DMS153 treated with DMSO at 0.1 percent for 48 hours (cell line): Measurements from ENCODE around the gene IGFBP5.
A peak's percentile ranks its signal among the peaks of the same experiment; 100 is the strongest.

Experiments used
- DNase-seq: peaks from one replicate; lab custom pipeline; 2025; ENCODE audit not compliant: unreplicated experiment; lab: John Stamatoyannopoulos, UW

The IGFBP5 gene

GRCh38 chr2:216715402-216715974, 20.1 kb upstream of the IGFBP5 start:
- no peak for DNase-seq

GRCh38 chr2:216714376-216714775, 19.0 kb upstream of the IGFBP5 start:
- no peak for DNase-seq

GRCh38 chr2:216713691-216714336, 18.5 kb upstream of the IGFBP5 start:
- DNase-seq, result no peak

- DNase-seq, result no peak
Measured at GRCh38 chr2:216711348-216711747, 16.0 kb upstream of the IGFBP5 start.

GRCh38 chr2:216710551-216711301, 15.4 kb upstream of the IGFBP5 start:
- no peak for DNase-seq

GRCh38 chr2:216702756-216703155, 7.4 kb upstream of the IGFBP5 start:
- no peak for DNase-seq

- DNase-seq, result no peak
Measured at GRCh38 chr2:216701544-216701943, 6.2 kb upstream of the IGFBP5 start.

GRCh38 chr2:216700781-216701180, 5.4 kb upstream of the IGFBP5 start:
- no peak for DNase-seq

GRCh38 chr2:216700088-216700567, 4.8 kb upstream of the IGFBP5 start:
- DNase-seq, result peak; percentile 84

- DNase-seq, result peak; percentile 87
Measured at GRCh38 chr2:216698895-216699294, 3.5 kb upstream of the IGFBP5 start.

GRCh38 chr2:216698293-216698692, 2.9 kb upstream of the IGFBP5 start:
- no peak for DNase-seq

GRCh38 chr2:216696751-216697560, 1.6 kb upstream of the IGFBP5 start:
- DNase-seq, result peak; percentile 37

GRCh38 chr2:216696321-216696720, 972 bp upstream of the IGFBP5 start:
- DNase-seq, result no peak

- no peak for DNase-seq
Measured at GRCh38 chr2:216694826-216695217, 527 bp downstream of the IGFBP5 start.

GRCh38 chr2:216694082-216694825, 1.1 kb downstream of the IGFBP5 start:
- peak; percentile 46 for DNase-seq

- DNase-seq, result no peak
Measured at GRCh38 chr2:216693414-216694080, 1.8 kb downstream of the IGFBP5 start.

GRCh38 chr2:216692636-216693413, 2.5 kb downstream of the IGFBP5 start:
- DNase-seq, result peak; percentile 86

- DNase-seq, result peak; percentile 78
Measured at GRCh38 chr2:216690853-216691741, 4.3 kb downstream of the IGFBP5 start.
